Fibroblast of peridontal ligament (primary cell): ENCODE results near the gene TMEM164.

Source experiments
- DNase-seq: peaks from one replicate; pipeline ENCODE4 v3.0.0-alpha.2; 2010; ENCODE audit errors: extremely low read depth

The TMEM164 gene

DNA sequence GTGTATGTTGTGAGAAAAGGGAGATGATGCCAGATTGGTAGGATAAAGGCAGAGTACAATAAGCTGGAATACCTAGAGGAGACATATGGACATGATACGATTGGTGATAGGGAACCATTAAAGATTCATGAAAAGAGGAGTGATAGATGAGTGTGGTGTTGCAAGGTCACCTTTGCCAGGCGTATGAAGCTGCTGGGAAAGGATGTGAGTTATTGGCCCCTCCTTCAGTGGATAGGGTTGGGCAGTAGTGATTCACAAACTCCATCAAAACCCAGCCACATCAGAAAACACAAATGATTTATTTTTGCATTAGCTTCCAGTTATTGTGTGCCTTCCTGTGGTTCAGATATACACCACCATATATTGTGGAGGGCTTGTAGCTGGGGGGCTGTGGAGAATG, 34.3 kb downstream of the TMEM164 start:
- DNase-seq: no peak

DNA sequence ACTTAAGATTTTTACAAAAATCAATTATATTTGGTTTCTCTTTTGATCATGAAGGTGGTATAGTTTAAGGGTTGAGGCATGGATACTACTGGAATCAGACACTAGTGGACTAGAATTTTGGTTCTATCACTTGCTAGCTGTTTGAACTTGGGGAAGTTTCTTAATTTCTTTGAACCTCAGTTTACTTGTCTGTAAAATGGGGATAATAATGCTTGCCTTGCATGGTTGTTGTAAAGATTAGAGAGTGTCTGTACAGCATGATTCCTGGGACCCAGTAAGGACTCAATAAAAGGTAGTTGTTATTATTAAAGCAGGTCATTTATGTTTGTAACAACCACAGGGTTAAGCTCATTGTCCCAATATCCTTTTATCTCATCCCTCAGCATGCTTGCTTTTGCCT, 36.0 kb downstream of the TMEM164 start:
- DNase-seq: no peak

DNA sequence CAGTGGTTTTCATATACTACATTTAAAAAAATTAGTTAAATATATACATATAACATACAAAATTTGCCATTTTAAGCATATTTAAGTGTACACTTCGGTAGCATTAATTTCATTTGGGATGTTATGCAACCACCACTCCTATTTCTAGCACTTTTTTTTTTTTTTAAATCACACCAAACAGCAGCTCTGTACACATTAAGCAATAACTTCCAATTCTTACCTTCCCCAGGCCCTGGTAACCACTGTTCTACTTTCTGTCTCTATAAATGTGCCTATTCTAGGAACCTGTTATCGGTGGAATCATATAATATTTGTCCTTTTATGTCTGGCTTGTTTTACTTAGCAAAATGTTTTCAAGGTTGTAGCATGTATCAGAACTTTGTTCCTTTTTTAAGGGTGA, 39.1 kb downstream of the TMEM164 start:
- DNase-seq: no peak

DNA sequence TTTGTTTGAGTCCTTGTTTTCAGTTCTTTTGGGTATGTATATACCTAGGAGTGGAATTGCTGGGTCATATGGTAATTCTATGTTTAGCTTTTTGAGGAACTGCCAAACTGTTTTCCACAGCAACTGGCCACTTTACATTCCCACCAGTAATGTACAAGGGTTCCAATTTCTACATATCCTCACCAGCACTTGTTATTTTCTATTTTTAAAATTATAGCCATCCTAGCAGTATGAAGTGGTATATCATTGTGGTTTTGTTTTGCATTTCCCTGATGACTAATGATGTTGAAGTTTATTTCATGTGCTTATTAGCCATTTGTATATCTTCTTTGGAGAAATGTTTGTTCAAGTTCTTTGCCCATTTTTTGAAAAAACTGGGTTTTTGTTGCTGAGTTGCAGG, 39.6 kb downstream of the TMEM164 start:
- no peak for DNase-seq

DNA sequence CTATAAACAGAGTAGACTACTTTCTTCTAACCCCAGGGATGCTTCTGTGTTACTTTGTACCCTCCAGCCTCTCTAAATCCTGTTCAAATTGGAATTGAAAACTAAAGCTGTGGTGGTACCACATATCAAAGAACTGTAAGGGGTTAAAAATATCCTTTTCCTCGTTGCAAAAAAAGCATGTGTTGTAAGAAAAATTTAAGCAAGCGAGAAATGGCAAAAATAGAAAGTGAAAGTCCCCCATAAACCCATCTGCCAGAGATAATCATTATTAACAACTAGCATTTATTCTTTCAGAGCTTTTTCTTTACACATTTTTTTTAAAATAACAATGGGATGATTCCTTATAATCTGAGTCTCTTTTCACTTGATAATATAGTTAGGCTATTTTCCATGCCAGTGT, 40.6 kb downstream of the TMEM164 start:
- DNase-seq: no peak

DNA sequence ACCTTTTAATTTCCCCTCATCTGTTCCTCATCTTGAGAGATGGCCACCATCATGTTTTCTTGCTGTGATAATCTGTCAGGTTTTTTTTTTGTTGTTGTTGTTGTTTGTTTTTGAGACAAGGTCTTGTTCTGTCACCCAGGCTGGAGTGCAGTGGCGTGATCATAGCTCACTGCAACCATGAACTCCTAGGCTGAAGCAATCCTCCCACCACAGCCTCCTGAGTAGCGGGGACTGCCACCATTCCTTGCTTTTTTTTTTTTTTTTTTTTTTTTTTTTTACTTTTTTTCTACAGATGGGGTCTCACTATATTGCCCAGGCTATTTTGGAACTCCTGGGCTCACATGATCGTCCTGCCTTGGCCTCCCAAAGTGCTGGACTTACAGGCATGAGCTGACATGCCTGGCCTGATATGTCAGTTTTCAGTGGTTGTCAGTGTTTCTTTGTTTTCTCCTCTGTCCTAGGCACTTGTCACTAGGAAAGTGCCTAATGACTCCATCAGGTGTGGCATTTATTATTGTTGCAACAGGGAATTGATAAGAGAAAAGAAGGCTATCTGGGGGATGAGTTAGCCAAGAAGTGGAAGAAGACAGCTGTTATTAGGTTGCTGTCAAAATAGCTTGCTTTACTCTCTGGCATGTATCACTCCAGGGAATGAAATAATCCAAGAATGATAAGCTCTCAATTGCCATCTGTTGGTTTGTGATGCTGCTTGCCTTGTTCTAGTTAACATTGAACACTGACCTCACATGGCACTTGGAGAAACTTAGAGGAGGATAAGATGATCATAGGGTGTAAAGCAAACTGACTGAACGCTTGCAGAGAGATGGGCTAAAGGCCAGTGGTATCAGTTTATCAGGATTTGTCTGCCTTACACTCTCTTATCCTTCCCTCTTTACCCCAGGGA, 41.7 kb downstream of the TMEM164 start:
- DNase-seq: no peak

DNA sequence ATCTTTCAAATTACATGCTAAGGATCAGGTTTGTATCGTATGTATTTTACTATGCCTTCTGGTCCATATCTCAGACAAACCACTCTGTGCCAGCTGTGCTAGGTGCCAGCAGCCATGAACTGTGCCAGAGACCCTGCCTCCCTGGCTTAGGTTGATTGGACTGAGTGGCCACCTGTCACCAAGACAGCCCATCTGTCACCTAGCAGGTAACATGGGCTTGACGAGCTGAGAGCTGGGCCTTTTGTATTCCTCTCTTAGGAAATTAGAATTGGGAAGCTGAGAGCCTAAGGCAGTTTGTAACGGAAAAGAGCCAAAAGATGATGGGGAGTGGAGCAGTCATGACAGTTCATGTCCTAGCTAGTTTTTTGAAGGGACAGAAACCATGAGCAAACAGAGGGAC, 42.5 kb downstream of the TMEM164 start:
- DNase-seq: no peak

DNA sequence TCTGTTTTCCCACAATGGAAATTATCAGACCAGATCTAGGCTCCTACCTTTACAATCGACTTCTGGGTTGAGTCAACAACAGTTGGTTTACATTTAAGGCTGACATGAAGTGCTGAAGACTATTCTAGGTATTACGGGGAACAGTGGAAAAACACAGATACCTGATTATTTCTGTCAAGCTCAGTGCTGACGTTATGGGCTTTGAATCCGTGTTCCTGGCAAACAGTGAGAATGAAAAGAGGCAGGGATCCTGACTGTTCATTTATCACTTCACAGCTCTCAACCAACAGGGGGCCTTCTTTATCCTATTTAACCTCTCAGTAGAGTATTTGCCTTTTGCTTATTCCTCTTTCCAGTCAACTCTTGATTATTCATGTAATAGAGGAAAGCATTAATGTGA, 43.1 kb downstream of the TMEM164 start:
- DNase-seq: no peak

DNA sequence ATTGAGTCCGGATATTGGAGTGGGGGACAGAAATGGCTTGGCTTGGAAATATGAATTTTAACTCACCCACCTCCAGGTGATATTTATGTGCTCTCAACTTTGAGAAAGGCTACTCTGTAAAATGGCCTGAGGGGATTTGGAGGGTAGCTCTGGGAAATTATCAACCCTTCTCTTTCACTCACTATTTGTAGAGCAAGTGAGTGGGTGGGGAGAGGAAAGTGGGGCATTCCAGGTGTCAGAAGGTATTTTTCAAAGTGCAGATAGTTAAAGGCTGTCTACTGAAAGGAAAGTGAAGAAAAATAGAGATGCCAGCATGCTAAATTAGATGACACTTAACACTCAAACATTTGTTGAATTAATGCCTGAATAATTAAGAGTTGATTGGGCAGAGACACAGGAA, 44.1 kb downstream of the TMEM164 start:
- no peak for DNase-seq

DNA sequence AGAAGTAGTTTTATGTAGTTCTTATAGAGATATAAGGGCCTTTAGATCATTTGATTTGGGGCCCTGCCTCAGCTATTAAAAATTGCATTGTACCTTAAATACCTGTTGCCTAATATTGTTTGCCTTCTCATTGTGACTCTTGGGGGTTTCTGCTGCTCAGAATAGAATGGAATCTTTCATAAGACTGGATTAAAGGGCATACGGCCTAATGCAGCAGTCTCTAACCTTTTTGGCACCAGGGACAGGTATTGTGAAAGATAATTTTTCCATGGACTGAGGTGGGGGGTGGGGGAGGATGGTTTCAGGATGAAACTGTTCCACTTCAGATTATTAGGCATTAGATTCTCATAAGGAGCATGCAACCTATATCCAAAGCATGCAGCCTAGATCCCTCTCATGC, 46.2 kb downstream of the TMEM164 start:
- no peak for DNase-seq

DNA sequence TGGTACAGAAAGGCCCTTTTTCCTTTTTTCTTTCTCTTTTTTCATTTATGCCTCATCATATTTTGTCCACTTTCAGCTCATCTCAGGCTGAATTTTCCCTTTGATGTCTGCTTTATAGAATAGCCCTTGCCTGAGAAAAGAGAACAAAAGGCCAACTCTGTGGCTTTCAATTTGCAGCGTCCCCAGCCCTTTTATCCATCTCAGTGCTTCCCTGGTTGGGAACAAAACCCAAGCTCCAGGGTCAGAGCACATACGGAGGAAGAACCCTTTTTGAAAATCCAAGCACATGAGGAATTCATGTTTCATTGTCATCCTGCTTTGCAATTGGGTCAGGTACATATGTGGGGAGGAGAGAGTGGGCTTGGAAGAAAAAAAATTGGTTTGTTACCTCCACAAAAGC, 47.5 kb downstream of the TMEM164 start:
- no peak for DNase-seq

DNA sequence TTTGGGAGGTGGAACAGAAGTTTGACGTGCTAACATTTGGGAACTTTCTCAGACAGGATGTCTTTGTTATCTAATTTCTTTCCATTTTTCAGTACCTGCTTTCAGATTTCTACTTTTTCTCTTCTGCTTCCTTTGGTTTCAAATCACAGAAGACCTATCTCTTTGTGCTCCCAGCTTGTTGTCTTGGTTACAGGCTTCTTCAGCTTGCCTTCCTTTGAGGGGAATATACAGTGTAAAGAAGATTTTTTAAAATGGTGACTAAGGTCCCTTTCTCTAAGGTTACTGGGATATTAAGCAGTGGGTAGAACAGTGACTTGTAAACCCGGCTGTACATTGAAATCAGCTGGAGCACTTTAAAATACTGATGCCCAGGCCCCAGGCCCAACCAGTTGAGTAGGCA, 48.0 kb downstream of the TMEM164 start:
- DNase-seq: no peak

DNA sequence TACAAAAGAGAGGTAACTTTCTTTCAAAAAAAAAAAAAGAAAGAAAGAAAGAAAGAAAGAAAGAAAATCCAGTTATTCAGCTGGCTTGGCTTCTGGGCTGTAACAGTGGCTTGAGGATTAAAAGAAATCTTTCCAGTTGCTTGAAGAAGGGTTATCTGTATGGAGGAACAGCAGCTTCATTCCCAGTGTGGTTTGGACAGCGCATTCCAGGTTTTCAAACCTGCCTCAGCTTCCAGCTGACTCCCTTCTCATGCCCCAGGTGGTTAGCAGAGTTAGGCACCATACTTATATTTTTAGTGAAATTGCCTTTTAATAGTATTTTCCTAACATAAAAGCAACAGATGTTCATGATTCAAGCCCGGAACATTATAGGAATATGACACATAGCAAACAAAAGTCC, 48.6 kb downstream of the TMEM164 start:
- DNase-seq: no peak

DNA sequence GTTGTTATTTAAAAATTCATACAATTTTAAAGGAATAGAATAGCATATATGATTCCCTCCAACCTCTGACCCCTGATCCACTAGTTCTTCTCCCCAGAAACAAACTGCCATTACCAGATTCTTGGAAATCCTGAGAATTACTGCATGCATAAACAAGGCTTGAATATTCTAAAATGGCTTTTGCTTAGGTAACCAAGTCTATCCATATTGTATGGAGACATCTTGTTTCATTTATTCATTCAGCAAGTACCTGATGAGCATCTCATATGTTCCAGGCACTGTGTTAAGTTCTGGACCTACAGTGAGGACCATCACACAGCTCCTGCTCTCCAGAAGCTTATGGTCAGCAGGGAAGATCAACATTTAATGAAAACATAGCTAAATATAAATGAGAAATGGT, 49.4 kb downstream of the TMEM164 start:
- no peak for DNase-seq

DNA sequence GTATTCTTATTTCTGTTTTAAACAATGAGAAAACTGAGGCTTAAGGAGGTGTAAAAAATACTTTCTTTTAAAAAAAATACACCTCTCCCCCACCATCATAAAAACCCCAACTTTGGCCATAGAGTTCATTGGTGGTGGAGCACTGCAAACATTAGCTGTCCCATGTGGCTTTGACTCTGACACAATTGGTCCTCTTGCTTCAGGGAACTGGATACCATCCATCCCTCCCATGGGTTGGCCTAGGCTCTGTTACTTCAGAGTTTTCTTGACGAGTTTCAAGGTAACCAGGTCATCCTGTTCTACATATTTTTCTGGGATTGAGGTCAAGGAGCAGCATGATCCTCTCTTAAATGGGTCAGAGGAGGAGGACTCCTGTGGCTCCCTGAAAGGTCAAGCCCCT, 50.5 kb downstream of the TMEM164 start:
- no peak for DNase-seq

DNA sequence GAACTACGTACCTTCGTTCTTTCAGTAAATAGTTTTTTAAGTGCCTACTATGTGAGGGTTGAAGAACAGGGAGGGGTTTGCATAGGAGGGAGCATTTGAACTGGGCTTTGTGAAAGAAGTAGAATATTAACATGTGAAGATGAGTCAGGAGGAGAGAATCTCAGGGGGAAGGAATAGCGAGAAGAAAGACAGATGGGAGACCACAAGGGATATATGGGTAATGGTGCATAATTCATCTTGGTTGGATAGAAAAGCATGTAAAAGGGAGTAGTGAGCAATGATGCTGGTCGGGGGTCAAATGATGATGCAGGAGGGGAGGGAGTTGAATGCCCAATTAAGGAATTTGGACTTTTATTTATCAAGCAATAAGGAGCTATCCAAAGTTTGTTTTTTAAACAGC, 52.7 kb downstream of the TMEM164 start:
- peak; percentile 1 for DNase-seq

DNA sequence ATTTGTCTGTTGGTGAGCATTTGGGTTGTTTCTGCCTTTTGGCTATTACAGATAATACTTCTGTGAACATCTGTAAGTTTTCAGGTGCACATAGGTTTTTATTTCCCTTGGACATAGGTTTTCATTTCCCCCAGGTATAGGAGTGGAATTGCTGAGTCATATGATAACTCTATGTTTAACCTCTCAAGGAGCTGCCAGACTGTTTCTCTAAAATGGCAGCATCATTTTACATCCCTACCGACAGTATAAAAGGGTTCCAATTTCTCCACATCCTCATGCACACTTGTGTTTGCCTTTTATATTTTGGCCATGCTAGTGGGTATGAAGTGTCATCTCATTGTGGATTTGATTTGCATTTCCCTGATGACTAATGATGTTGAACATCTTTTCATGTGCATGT, 53.5 kb downstream of the TMEM164 start:
- no peak for DNase-seq

DNA sequence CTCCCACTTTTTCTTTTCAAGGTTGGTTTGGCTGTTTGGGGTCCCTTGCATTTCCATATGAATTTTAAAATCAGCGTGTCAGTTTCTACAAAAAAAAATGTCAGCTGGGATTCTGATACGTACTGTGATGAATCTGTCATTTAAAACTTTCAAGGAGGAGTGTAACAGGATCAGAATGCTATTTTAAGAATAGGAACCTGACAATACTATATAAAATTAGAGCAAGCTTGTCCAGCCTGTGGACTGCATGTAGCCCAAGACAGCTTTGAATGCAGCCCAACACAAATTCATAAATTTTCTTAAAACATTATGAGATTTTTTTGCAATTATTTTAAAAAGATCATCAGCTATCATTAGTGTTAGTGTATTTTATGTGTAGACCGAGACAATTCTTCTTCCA, 56.5 kb downstream of the TMEM164 start:
- DNase-seq: no peak

DNA sequence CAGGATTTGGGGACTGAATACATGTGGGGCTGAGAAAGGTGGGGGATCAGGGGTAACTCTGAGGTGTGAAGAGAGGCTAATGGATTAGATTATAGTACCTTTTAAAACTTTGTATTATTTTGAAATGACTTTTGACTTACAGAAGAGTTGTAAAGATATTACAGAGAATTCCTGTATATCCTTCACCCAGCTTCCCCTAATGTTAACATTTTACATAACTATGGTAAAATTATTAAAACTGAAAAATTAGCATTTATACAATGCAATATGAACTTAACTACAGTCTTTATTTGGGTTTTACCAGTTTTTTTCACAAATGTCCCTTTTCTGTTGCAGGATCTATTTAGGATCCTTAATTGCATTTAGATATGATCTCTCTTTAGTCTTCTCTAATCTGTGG, 57.4 kb downstream of the TMEM164 start:
- no peak for DNase-seq

DNA sequence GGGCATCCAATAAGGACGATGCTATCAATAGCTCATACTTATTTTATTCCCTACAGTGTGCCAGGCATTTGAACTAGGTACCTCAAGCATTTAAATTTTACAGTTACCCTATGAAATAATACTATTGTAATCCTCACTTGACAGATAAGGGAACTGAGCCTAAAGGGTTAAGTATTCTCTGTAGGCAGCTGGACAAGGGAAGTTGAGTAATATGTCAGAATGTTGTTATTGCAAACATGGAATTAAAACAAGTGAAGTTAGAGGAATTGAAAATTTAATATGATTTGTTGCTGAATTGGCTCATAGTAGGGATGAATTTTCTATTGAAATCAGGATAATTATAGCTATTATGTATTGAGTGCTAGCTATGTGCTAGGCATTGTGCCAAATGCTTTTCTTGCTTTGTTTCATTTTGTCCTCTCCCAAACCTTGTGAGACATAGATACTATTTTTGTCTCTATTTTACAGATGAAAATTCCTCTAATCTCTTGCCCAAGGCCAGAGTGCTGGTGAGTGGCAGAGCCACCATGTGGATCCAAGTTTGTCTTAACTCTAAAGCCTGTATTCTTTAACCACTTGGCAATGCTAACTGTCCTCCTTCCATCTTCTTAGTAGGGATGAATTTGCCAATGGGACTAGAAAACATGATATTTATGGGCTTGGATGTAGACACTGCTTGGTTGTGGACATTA, 58.1 kb downstream of the TMEM164 start:
- DNase-seq: peak; percentile 3

DNA sequence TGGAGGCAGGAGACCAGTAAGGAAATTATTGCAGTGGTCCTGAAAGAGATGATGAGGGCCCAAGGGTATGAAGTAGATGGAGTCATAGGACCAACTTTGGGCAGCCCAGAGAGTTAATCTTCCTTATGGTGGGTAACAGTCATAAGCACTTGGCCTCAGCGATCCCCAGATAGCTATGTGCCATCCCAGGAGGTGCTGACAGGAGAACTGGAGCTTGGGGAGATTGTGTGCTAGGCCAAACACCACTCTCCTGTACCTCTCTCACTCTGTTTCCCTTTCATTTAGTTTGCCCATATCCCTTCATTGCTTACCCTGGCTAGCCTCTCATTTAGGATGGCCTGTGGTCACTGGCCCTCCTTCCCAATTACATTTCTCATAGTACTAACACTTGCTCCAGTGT, 60.0 kb downstream of the TMEM164 start:
- no peak for DNase-seq

DNA sequence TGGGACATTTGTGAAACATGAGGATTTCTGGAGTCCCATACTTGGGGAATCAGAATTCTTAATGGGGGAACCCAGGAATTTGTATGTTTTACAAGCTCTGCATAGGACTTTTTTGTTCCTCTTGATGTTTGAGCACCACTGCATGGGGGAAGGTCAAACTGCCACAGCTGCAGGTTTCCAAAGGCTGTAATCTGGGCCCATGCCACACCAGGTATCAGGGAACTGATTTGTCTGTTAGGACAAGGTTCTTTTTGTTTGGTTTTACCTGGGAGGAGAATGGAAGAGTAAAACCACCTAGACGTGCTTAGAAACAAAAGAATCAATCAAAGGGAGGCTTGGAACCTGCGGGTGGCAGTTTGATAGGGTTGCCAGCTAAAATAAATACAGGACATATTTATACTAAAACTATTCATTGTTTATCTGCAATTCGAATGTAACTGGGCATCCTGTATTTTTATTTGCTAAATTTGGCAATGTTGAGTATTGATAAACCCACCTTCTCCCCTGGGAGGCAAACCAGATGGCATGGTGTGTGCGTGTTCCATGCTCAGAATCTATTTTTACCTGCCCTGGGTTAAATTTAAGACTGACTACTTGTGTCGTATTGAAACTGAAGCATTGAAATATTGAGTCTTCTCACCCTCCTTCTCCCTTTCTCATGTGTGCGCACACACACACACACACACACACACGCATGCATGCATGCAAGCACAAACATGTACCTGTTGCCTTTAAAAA, 63.7 kb downstream of the TMEM164 start:
- DNase-seq: no peak

DNA sequence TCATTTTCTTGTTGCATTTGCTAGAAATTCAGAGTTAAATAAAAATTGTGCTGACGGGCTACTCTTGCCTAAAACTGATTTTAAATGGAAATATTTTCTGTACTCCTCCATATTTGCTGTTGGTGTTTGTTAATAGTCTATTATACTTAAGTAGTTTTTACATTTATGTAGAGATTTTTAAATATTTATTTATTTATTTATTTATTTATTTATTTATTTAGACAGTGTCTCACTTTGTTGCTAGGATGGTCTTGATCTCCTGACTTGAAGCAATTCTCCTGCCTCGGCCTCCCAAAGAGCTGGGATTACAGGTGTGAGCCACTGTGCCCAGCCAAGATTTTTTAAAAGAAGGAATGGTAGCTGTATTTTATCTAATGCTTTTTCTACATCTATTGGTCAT, 68.1 kb downstream of the TMEM164 start:
- DNase-seq: no peak
